ENCODE results near the gene AEBP2.

DNA sequence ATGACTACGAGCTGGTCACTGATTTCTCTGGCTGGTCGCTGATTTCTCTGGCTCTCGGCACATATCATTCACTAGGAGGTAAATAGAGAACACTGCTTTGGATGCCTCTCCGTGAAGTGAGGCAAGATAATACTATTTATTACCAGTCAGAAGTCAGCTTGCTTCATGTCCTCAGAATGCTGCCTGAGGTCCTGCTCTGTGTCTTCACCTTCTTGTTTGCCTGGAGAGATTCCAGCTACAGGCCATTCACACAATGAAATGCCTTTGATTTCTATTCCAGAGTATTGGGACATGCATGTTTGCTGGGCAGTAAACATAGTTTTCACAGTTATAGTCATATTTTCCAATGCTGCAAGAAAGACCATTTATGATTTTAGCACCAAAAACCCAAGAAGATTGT is 106.7 kb downstream of the AEBP2 start:
- TF ChIP-seq, protein P1, sequence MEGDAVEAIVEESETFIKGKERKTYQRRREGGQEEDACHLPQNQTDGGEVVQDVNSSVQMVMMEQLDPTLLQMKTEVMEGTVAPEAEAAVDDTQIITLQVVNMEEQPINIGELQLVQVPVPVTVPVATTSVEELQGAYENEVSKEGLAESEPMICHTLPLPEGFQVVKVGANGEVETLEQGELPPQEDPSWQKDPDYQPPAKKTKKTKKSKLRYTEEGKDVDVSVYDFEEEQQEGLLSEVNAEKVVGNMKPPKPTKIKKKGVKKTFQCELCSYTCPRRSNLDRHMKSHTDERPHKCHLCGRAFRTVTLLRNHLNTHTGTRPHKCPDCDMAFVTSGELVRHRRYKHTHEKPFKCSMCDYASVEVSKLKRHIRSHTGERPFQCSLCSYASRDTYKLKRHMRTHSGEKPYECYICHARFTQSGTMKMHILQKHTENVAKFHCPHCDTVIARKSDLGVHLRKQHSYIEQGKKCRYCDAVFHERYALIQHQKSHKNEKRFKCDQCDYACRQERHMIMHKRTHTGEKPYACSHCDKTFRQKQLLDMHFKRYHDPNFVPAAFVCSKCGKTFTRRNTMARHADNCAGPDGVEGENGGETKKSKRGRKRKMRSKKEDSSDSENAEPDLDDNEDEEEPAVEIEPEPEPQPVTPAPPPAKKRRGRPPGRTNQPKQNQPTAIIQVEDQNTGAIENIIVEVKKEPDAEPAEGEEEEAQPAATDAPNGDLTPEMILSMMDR (IDR thresholded peaks at IDR 0.05): no peak
- TF ChIP-seq POLR2A (IDR thresholded peaks at IDR 0.05): no peak
